ENCODE results near the gene ACOT11.
"Not testable (repeated sequence)": the region's sequence is repeated elsewhere in the genome, so short reads cannot be mapped to it uniquely, and the experiment has no call there.

The ACOT11 gene

GRCh38 chr1:54611621-54612020 lies 63.6 kb downstream of the ACOT11 start:
- no peak for DNase-seq

- no peak for DNase-seq
Observed at GRCh38 chr1:54614024-54614423, 66.0 kb downstream of the ACOT11 start.

GRCh38 chr1:54614563-54614962 lies 66.5 kb downstream of the ACOT11 start:
- DNase-seq: no peak

- DNase-seq: no peak
Observed at GRCh38 chr1:54615531-54616279, 67.7 kb downstream of the ACOT11 start.

GRCh38 chr1:54619749-54620148 lies 71.7 kb downstream of the ACOT11 start:
- DNase-seq: no peak

- no peak for DNase-seq
Observed at GRCh38 chr1:54623216-54624007, 75.4 kb downstream of the ACOT11 start, which contains the start of gene FAM151A. FAM151A (minus strand) TSS chr1:54623525; CDS start chr1:54623395, 130 bp downstream.

GRCh38 chr1:54624466-54625464 lies 76.7 kb downstream of the ACOT11 start:
- no peak for DNase-seq

- DNase-seq: no peak
Observed at GRCh38 chr1:54627196-54627595, 79.2 kb downstream of the ACOT11 start.

- not testable (repeated sequence) for DNase-seq
Observed at GRCh38 chr1:54635804-54636203, 87.8 kb downstream of the ACOT11 start.

- DNase-seq: not testable (repeated sequence)
Observed at GRCh38 chr1:54636461-54637446, 88.7 kb downstream of the ACOT11 start.

GRCh38 chr1:54640361-54640760 lies 92.3 kb downstream of the ACOT11 start:
- no peak for DNase-seq

GRCh38 chr1:54640863-54641836 lies 93.1 kb downstream of the ACOT11 start, which contains the start of gene MROH7:
MROH7 (plus strand) TSS chr1:54641786; CDS start chr1:54652927, 11,141 bp downstream.
- DNase-seq: no peak

GRCh38 chr1:54643736-54644135 lies 95.7 kb downstream of the ACOT11 start:
- no peak for DNase-seq

- DNase-seq: no peak
Observed at GRCh38 chr1:54645806-54646676, 98.0 kb downstream of the ACOT11 start.

GRCh38 chr1:54649130-54649898 lies 101.3 kb downstream of the ACOT11 start:
- no peak for DNase-seq

GRCh38 chr1:54649921-54650320 lies 101.9 kb downstream of the ACOT11 start:
- DNase-seq: no peak

- no peak for DNase-seq
Observed at GRCh38 chr1:54650417-54650816, 102.4 kb downstream of the ACOT11 start.

GRCh38 chr1:54651608-54652007 lies 103.6 kb downstream of the ACOT11 start:
- DNase-seq: no peak

Data from fibroblast of skin of right quadriceps (primary cell).